GM19239 (cell line): ENCODE measurements around the gene DNAJB2.

Source experiments
- DNase-seq: peaks from one replicate; pipeline ENCODE4 v3.0.0; 2011; ENCODE audit warnings: low spot score; ENCODE audit not compliant: insufficient read length
- FAIRE-seq: peaks from 2 replicates; lab custom pipeline; 2011; peaks lifted over from hg19 to GRCh38; lab: Jason Lieb, UNC

The DNAJB2 gene

DNA sequence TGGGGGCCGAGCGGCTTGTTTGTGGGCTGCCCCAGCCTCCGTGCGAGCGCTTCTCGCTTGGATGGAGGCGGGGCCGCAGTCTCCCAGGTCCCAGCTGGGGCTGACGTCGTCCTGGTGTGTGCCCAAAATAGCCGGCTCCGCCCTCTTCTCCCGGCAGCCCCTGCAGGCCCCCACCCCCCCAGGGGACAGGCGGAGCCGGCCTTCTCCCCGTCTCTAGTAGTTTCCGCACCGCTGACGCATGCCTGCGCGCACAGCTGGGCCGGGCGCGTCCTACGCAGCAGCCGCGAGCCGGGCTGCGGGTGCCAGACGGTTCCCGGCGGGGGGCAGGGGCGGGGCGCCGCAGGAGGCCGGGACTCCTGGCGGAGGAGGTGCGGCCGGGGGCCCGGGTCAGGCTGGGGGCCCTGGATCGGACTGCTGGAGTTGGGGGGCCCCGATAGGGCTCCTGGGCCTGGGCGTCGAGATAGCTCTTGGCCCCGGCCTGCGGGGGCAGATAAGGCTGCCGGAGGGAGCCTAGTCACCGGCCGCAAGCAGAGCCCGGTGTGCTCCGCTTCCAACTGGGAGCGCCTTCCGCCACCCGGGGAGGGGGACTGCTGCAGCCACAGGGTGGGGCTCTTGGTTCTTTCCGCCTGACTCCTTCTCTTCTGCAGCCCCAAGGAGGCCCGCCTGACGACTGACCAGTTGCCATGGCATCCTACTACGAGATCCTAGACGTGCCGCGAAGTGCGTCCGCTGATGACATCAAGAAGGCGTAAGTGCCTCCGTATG, at the start of gene DNAJB2:
DNAJB2 (plus strand) TSS at position 216 of the 765 bp plus-strand sequence; CDS start at position 684, 468 bp downstream.
- DNase-seq (peak; percentile 99), FAIRE-seq (peak; percentile 95)

DNA sequence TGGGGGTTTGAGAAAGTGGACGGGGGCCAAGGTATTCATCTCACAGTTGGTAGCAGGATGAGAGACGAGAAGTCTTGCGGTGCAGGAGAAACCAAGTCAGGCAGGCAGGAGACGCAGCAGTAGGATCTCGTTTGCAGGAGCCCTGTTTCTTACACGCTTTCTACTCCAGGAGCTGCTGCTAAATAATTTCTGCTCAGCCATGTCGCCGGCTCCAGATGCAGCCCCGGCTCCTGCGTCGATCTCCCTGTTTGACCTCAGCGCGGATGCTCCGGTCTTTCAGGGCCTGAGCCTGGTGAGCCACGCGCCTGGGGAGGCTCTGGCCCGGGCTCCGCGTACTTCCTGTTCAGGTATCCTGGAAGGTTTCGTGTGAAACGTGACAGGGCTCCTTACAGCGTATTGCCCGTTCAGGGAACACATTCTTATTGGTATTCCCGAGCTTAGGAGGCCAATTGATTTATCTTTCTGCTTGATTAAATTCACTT, 49.1 kb upstream of the DNAJB2 start:
- peak; percentile 74 for FAIRE-seq

DNA sequence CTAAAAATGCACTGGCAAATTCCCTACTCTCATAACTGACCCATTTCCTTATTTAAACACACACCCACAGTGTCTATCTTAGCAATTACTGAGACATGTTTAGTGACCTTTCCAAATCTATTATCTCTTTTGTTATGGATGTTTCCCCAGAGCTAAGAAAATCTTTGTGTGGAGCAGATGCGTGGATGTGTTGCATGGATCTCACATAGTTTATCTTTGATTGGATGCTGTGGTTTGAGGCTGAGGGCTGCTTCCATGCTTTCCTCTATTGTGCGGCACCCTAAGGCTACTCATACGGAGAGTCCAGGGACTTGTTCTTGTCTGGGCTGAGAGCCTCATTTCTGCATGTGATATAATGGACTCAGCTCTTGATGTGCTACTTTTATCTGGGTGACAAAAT, 44.8 kb upstream of the DNAJB2 start:
- no peak for FAIRE-seq
- DNase-seq, result no peak

More for the DNA sequence above, 49.1 kb upstream of the DNAJB2 start:
- DNase-seq, result no peak

DNA sequence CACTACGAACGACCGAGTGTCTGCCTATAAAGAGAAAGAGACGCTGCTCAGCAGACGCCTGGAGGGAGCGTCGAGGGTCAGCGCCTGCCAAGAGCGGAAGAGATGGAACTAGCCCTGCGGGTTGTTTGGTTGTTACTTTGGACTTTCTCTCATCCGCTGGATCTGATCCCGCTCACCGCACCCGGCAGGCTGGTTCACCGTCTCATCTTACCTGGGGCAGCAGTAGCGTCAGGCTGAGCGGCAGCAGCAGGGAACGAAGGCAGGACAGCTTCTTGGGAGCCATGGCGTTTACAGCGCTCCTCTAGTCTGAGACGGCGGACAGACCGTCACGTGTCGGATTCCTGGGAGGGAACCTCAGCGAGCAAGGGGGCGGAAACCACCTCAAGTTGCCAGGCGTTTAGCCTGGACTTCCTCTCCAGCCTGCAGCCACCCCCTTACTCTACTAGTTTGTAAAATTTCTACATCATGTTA, 35.8 kb upstream of the DNAJB2 start:
- DNase-seq (no peak), FAIRE-seq (no peak)

DNA sequence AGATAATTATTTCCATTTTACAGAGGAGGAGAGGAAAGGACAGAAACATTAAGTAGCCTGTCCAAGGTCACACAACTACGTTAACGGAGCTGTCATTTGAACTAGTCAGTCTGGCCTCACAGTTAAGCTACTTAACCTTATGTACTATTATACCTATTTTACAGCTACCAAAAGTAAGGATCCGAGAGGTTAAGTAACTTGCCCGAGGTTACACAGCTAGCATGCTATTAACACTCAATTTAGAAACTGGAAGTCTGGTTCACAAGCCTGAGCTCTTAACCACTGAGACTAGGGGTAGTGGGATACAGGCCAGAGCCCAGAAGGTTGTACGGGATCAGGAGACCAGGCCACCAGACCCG, 34.4 kb upstream of the DNAJB2 start:
- FAIRE-seq (peak; percentile 71), DNase-seq (no peak)

DNA sequence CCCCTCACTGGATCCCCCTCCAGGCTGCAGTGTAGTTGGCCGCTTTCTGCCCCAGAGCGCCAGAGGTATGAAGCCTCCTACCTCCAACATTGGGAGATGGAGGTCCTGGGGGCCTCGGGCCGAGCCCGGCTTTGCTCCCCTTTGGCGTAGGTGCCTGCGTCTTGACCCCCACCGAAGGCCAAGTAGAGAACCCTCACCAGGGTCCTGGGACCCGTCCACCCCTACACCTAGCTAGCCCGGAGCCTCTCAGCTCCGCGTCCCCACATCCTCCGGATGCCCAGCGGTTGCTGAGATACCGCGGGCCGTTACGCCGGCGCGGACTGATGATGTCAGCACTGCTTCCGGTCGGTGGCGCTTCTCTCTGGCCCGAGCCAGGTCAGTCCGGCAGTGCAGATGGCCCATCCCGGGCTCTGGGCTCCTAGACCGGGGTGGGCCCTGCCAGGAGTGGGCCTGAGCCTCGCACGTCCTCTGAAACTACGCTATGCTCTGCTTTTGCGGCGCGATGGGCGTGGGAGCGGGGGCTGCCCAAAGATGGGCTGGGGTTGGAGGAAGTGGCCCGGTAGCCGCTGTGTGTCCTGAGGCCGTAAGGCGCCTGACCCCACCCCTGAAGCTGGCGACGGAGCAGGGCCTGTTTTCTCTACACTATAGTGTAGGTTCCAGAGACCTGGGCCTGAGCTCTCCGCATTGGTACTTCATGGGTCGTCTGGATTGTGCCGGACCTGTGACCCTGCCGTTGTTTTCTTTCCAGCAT, 33.8 kb upstream of the DNAJB2 start, which contains the start of the genes GLB1L and STK16:
GLB1L (minus strand) TSS at position 297 of the 751 bp plus-strand sequence. CDS start 1,871 bp downstream, outside the sequence.
STK16 (plus strand) TSS at position 332 of the 751 bp plus-strand sequence. CDS start 521 bp downstream, outside the sequence.
- FAIRE-seq, result peak; percentile 89
- DNase-seq, result peak; percentile 89

DNA sequence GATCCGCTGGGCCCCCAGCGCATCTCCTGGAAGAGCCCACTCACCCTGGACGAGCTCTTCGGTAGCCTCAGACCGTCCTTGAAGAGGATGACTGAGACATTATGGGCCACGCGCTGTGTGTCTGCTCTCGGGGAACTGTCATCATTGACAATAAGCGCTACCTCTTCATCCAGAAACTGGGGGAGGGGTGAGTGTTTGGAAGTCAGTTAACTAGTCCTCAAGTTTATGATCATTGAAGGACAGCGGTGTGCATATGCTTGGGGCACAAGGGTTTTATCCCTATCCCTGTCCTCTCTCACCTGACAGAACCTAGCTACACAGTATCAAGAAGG, 33.3 kb upstream of the DNAJB2 start:
- FAIRE-seq (peak; percentile 48), DNase-seq (no peak)

DNA sequence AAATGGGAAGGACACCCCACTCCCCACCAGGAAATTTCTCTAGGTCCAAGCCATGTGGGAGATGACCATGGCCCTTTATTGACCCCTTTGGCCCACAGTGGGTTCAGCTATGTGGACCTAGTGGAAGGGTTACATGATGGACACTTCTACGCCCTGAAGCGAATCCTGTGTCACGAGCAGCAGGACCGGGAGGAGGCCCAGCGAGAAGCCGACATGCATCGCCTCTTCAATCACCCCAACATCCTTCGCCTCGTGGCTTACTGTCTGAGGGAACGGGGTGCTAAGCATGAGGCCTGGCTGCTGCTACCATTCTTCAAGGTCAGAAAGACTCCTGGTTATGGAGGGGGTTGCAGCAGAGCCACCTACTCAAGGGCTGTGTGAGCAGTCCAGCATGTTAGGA, 32.6 kb upstream of the DNAJB2 start:
- FAIRE-seq, result no peak
- no peak for DNase-seq

DNA sequence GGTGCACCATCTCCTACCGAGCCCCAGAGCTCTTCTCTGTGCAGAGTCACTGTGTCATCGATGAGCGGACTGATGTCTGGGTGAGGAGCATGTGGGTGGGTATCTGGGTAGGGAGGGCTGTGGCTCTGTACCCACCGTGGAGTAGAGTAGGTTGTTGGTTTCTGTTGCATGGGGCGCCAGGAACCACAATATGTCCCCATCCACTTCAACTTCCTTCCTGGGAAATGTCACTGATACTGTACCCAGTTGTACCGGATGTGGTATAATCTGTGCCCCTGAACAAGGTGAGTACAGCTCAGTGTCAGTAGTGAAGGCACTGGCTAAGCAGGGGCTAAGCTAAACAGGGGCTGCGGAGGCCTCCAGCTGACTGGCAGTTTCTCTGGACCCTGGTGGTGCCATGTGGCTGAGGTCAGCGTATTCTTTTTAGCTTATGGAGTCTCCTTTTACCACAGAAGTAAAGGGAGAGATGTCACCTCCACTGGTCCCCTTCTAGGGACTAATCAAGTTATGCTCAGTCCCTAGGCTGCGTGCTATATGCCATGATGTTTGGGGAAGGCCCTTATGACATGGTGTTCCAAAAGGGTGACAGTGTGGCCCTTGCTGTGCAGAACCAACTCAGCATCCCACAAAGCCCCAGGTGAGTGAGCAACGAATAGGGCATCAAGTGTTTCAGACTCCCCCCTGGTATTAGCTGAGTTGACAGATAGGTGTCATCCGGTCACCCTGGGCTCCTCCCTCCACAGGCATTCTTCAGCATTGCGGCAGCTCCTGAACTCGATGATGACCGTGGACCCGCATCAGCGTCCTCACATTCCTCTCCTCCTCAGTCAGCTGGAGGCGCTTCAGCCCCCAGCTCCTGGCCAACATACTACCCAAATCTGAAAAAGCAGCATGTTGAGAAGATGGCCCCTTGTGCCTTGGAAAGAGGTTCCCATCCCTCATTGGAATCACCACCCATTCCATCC, 31.2 kb upstream of the DNAJB2 start:
- FAIRE-seq (no peak), DNase-seq (no peak)

DNA sequence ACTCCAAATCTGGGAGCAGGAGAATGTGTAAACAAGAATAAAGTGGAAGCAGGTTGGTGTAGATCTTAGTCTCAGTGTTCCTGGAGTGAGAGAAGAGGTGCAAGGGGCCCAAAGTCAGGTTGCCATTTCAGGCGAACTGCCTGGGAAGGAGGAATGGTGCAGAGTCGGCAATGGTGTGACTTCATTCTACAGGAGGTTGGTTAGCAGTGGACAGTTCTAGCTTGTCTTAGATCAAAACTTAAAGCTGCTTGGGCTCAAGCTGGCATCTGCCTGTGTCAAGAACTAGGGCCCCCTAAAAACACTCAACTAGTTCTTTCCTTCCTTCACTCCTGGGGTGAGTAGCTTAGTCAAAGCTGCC, 30.3 kb upstream of the DNAJB2 start:
- DNase-seq (no peak), FAIRE-seq (peak; percentile 33)

DNA sequence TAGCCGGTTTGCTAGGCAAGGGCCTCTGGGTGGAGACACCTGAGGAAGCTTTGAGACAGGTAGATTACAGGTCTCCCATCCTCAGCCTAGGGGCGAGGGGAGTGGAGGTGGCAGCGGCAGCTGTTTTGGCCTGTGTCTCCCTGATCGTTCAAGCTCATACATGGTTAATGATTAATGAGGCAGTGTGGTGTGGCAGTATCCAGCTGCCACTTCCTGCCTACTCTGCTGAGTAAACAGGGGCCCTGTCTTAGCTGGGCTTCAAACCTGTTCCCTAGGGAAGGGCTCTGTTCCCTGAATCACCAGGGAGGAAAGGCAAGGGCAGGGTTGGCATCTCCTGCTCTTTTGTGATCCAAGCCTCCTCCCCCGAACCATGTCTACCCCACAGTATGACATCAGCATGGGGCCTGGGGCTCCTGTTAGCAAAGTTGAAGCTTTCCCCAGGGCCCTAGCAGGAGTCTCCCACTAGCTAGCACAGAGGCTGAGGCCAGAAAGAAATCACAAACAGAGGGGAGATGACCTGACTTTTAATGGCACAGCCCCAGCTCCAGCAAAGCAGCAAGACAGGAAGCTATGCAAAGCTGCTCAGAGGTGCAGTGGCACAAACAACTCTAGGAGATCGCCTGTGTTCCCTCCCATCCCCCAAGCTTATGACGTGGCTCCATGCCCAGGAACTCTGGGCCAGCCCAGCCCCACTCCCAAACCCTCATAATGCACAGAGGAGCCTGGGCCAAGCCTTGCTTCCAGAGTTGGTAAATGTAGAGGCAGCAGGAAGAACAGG, 29.8 kb upstream of the DNAJB2 start:
- FAIRE-seq (peak; percentile 93), DNase-seq (no peak)

DNA sequence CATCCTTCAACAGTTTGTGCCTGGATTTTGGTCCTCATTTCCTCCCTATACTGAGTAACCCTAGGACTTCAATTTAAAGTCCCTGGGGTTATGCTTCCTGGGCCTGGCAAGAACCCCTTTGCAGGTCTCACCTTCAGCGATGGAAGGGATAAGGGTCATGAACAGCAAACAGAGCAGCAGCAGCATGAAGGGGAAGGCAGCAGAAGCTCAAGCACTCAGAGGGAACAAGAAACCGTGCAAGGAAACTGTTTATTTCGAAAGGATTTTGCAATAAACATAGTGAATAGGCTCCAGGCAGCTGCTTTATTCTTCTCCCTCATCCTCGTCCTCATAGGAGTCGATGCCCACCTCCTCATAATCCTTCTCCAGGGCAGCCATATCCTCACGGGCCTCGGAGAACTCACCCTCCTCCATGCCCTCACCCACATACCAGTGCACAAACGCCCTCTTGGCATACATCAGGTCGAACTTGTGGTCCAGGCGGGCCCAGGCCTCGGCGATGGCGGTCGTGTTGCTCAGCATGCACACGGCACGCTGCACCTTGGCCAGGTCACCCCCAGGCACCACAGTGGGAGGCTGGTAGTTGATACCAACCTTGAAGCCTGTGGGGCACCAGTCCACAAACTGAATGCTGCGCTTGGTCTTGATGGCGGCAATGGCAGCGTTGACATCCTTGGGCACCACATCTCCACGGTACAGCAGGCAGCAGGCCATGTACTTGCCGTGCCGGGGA, 29.0 kb upstream of the DNAJB2 start:
- no peak for DNase-seq
- FAIRE-seq, result no peak

DNA sequence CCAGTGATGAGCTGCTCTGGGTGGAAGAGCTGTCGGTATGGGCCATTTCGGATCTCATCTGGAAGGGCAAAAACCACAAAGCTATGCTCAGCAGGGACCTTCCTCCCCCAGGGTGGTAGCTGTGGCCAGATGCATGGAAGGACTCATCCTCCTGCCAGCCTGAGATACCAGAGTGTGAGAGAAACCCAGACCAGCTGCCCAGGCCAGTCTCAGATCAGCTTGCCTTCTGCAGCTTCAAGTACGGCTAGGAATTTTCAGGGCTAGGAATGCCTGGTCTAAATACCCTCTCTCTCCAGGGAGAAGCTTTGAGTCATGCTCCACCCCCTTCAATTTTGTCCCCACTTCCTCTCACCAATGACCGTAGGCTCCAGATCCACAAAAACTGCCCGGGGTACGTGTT, 27.5 kb upstream of the DNAJB2 start:
- FAIRE-seq, result no peak
- DNase-seq, result no peak

DNA sequence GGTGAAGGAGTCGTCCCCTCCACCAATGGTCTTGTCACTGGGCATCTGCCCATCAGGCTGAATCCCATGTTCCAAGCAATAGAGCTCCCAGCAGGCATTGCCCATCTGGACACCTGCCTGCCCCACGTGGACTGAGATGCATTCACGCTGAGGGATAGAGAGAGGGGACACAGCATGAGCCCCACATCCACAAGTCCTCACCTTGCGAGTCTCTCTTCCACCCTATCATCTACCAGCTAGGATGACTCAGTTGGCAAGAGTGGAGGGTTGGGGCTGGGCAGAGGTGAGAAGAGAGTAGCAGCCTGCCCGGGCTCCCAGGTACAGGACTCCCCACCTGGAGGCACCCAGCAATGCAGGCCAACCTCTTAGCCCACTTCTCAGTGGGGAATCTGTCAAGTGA, 27.1 kb upstream of the DNAJB2 start:
- no peak for DNase-seq
- FAIRE-seq, result peak; percentile 66

DNA sequence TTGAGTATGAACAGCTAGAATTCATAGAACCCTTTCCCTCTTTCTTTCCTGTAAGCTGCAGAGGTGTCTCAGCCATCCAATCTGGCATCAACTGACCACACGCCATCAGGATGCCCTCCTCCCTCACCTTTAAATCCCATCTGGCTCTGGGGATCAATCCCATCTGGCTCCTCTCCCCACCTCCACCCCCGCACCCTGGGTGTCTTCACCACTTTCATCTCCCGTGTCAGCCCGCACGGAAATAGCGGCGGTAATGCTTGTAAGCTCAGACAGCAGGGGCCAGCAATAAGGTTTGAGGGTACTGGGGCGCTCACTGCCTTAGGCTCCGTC, 26.6 kb upstream of the DNAJB2 start:
- no peak for DNase-seq
- FAIRE-seq, result peak; percentile 62

DNA sequence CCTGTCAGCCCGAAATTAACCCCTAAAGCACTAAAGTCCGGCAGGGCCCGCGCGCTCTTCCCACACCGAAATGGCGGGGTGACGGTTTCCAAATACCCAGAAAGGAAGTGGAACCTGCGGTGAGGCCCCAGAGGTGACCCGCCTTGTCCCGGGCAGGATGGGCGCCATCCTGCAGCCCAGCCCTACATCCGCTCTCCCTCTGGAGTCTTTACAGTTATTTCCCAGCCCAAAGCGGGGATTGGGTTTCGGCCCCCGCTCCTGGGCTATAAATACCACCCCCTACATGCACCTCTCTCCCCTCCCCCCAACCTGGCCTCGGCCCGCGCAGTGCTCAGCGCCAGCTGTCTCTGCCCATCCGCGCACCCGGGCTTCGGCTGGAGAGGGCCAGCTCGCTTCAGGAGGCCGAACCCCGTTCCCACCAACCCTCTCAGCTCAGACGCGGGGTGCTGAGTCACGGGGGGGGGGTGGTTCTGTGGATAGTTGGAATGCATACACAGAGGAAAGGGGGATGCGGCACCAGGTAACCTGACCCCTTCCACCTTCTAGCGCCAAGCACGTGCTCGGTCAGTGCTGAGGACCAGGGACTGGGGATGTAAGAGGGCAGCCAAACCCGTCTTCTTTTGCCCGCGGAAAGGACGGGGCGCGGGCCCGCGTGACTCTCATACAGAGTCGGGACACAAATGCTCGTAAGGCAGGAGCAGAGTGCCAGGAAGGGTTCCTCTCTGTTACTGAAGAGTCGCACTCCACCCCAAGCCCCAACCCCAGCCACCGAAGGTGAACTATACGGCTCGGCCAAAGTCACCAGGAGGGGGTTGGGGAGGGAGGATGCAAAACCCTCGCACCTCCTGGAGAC, 26.0 kb upstream of the DNAJB2 start, which contains the start of gene TUBA4B:
TUBA4B (plus strand) TSS at position 344 of the 853 bp plus-strand sequence; CDS start at position 509, 165 bp downstream.
- no peak for DNase-seq
- peak; percentile 21 for FAIRE-seq

DNA sequence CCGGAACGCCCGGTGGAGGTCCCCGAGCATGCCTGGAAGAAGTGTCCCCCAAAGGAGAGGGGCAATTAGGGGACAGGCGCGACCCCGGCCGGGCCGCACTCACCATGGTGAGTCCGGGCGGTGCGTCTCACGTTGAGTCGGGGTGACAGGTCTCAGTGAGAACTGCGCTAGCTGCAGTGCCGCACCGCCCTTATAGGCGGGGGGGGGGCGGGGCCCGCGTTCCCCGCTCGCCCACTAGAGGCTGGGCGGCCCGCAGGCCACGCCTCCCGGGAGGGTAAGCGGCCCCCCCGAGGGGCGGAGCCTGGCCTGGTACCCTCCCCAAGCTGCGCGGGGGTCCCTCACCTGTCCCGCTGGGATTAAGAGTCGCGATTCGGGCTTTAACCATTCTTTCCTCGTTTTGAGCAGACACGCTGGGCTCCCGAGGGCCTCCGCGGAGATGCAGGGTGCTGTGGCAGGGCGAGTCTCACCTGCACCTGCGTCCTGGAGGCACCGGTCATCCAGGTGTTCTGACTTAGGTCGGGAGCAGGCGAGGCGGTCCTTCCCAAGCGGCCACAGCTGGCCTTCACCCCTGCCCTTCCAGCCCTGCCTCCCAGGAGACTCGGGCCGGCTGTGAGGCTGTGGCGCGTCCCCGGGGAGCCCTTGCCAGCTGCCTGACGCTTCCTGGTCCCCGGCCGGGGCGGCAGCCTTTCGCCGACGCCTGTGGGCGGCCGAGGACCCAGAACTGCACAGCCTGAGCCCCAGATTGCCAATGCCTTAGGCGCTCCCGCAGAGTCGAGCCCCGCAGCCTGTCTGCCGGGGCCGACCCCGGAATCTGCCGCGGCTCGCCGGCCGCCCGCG, 25.2 kb upstream of the DNAJB2 start, which contains the start of gene TUBA4A:
TUBA4A (minus strand) TSS at position 166 of the 837 bp plus-strand sequence; CDS start at position 106, 60 bp downstream.
- FAIRE-seq, result peak; percentile 83

More for the DNA sequence above, 25.2 kb upstream of the DNAJB2 start, which contains the start of gene TUBA4A:
- DNase-seq, result peak; percentile 87
